Measurements from ENCODE around the gene MON2. TPM values are rescaled to one million over a fixed set of nuclear protein-coding genes. Genes with fewer than 3 reads are reported as not detected.

MON2 gene
- total and polyA plus RNA-seq, 2 of the 13 experiments (the other 11 are each of a cell fraction or from before 2014, with no cell fraction given) = 10.5 to 24.8 TPM

GRCh38 chr12:62602255-62603060 is 135.8 kb downstream of the MON2 start (continued):
- 0 out of 2 replicates have a peak, but pooled peaks have one; percentile 43 for TF ChIP-seq ZBTB4 (CRISPR knock-in tag; IDR thresholded peaks at IDR 0.05; ENCODE audit: borderline replicate concordance)
- TF ChIP-seq BRCA1 (CRISPR knock-in tag; IDR thresholded peaks at IDR 0.05) = no peak; the same call in 1 of the 2 replicates
- TF ChIP-seq HOXA5 (CRISPR knock-in tag; IDR thresholded peaks at IDR 0.05) = peak; percentile 53; the same call in 1 of the 2 replicates
- TF ChIP-seq KDM5B (CRISPR knock-in tag; IDR thresholded peaks at IDR 0.05; ENCODE audit: borderline replicate concordance) = peak; percentile 77; the same call in 1 of the 2 replicates
- TF ChIP-seq, protein P1, sequence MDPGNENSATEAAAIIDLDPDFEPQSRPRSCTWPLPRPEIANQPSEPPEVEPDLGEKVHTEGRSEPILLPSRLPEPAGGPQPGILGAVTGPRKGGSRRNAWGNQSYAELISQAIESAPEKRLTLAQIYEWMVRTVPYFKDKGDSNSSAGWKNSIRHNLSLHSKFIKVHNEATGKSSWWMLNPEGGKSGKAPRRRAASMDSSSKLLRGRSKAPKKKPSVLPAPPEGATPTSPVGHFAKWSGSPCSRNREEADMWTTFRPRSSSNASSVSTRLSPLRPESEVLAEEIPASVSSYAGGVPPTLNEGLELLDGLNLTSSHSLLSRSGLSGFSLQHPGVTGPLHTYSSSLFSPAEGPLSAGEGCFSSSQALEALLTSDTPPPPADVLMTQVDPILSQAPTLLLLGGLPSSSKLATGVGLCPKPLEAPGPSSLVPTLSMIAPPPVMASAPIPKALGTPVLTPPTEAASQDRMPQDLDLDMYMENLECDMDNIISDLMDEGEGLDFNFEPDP (CRISPR knock-in tag; conservative IDR thresholded peaks at IDR 0.05) = no peak
- TF ChIP-seq ZNF557 (CRISPR knock-in tag; IDR thresholded peaks at IDR 0.05) = no peak; the same call in 1 of the 2 replicates
- no peak; the same call in 1 of the 2 replicates for TF ChIP-seq UBTF (CRISPR knock-in tag; IDR thresholded peaks at IDR 0.05)
- TF ChIP-seq ZNF777 (CRISPR knock-in tag; IDR thresholded peaks at IDR 0.05) = no peak; the same call in 1 of the 2 replicates
- no peak for TF ChIP-seq GTF2F1 (IDR thresholded peaks at IDR 0.05; ENCODE audit: low read length)
- TF ChIP-seq, protein P2, sequence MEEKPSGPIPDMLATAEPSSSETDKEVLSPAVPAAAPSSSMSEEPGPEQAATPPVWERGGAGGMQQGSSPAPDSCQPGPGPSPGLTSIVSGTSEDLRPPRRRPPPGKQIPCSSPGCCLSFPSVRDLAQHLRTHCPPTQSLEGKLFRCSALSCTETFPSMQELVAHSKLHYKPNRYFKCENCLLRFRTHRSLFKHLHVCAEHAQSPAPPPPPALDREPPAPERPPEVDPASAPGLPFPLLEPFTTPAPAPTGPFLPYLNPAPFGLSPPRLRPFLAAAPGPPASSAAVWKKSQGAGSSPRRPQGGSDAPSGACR (CRISPR knock-in tag; IDR thresholded peaks at IDR 0.05) = no peak; the same call in none of the 2 replicates
- TF ChIP-seq ETV5 (CRISPR knock-in tag; IDR thresholded peaks at IDR 0.05; ENCODE audit: borderline replicate concordance) = peak; percentile 83
- TF ChIP-seq ZNF614 (CRISPR knock-in tag; IDR thresholded peaks at IDR 0.05; ENCODE audit: borderline replicate concordance) = no peak
- TF ChIP-seq SALL1 (CRISPR knock-in tag; IDR thresholded peaks at IDR 0.05) = peak; percentile 55; the same call in 1 of the 2 replicates
- TF ChIP-seq ZNF10 (CRISPR knock-in tag; IDR thresholded peaks at IDR 0.05; ENCODE audit: borderline replicate concordance, low read depth) = no peak
- TF ChIP-seq EEA1 (CRISPR knock-in tag; IDR thresholded peaks at IDR 0.05; ENCODE audit: borderline replicate concordance) = no peak
- TF ChIP-seq PHF5A (CRISPR knock-in tag; IDR thresholded peaks at IDR 0.05; ENCODE audit: low read depth, unreplicated experiment) = peak; percentile 33
- TF ChIP-seq KDM1A (CRISPR knock-in tag; IDR thresholded peaks at IDR 0.05) = no peak
- TF ChIP-seq, protein P3, sequence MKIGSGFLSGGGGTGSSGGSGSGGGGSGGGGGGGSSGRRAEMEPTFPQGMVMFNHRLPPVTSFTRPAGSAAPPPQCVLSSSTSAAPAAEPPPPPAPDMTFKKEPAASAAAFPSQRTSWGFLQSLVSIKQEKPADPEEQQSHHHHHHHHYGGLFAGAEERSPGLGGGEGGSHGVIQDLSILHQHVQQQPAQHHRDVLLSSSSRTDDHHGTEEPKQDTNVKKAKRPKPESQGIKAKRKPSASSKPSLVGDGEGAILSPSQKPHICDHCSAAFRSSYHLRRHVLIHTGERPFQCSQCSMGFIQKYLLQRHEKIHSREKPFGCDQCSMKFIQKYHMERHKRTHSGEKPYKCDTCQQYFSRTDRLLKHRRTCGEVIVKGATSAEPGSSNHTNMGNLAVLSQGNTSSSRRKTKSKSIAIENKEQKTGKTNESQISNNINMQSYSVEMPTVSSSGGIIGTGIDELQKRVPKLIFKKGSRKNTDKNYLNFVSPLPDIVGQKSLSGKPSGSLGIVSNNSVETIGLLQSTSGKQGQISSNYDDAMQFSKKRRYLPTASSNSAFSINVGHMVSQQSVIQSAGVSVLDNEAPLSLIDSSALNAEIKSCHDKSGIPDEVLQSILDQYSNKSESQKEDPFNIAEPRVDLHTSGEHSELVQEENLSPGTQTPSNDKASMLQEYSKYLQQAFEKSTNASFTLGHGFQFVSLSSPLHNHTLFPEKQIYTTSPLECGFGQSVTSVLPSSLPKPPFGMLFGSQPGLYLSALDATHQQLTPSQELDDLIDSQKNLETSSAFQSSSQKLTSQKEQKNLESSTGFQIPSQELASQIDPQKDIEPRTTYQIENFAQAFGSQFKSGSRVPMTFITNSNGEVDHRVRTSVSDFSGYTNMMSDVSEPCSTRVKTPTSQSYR (CRISPR knock-in tag; IDR thresholded peaks at IDR 0.05; ENCODE audit: borderline replicate concordance) = no peak
